ENCODE results near the gene LRRC4B. TPM values are rescaled to one million over a fixed set of nuclear protein-coding genes. Genes with fewer than 3 reads are reported as not detected.

Gene LRRC4B
- total RNA-seq, 1 experiment from 2014 or later, result 3.8 TPM

- H3K23ac ChIP-seq (ENCODE audit: insufficient read length, low read depth, low read length), result no peak overlapping the region
- H3K9me3 Mint-ChIP-seq, result peaks cover 8% of the 10 kb centered on the region in 2 experiments; a peak in 4 of 5 replicates
- no peaks in the 10 kb centered on the region for H3K27me3 ChIP-seq (ENCODE audit: insufficient read depth, low read length)
- H4K5ac ChIP-seq (ENCODE audit: insufficient read length, low read depth, low read length), result no peak overlapping the region
- no peak overlapping the region for H2BK5ac ChIP-seq (ENCODE audit: insufficient read length, low read length)
- no peak overlapping the region for H2BK120ac ChIP-seq (ENCODE audit: low read depth, low read length, poor library complexity, severe bottlenecking)
- H2BK15ac ChIP-seq (ENCODE audit: low read depth, low read length), result no peak overlapping the region
- no peak overlapping the region for H3K4me2 ChIP-seq (ENCODE audit: insufficient read depth, insufficient read length, low read length)
- TF ChIP-seq CTCF (conservative IDR thresholded peaks at IDR 0.05), result no peak
- no peak overlapping the region for H2BK20ac ChIP-seq (ENCODE audit: low read depth, low read length, poor library complexity, severe bottlenecking)
- no peak overlapping the region for H3K14ac ChIP-seq (ENCODE audit: insufficient read depth, low read length)
- no peak overlapping the region for H4K91ac ChIP-seq (ENCODE audit: insufficient read length, low read depth, low read length)
- no peak overlapping the region for H3K4ac ChIP-seq (ENCODE audit: low read depth, low read length)
- peaks cover 7 to 8% of the 10 kb centered on the region in 2 experiments for H3K4me1 Mint-ChIP-seq
- no peak overlapping the region for H3K9ac ChIP-seq (ENCODE audit: extremely low read depth, insufficient read length, low read length)
- WGBS (ENCODE audit: extremely low coverage, insufficient read length, low lambda C conversion rate), result no CpG with 5 or more reads among the region's 4 CpGs
- no peak overlapping the region for H3K4me3 Mint-ChIP-seq
- no peak overlapping the region for H2AK5ac ChIP-seq (ENCODE audit: insufficient read length, low read length)
- H4K8ac ChIP-seq (replicated peaks; ENCODE audit: insufficient read length, low read depth, low read length), result no peak overlapping the region
- H3K79me1 ChIP-seq (ENCODE audit: insufficient read depth, low read depth, low read length, poor library complexity, severe bottlenecking), result no peaks in the 10 kb centered on the region
- H3K9me3 ChIP-seq (ENCODE audit: control insufficient read depth, low read depth, low read length), result peaks cover 6% of the 10 kb centered on the region
- no peaks in the 10 kb centered on the region; the same call in 1 of the 2 replicates for H3K4me1 ChIP-seq (ENCODE audit: insufficient read depth, low read length)
- H3K27ac Mint-ChIP-seq, result no peak overlapping the region
- H3K79me2 ChIP-seq (ENCODE audit: insufficient read depth, low read length), result no peaks in the 10 kb centered on the region
- H3K27ac ChIP-seq (ENCODE audit: insufficient read length, low read depth, low read length), result no peak overlapping the region
- H2BK12ac ChIP-seq (ENCODE audit: insufficient read length, low read depth, low read length), result no peak overlapping the region
- peaks cover 42% of the 10 kb centered on the region for H3K27me3 Mint-ChIP-seq (ENCODE audit: low read depth)
- no peak overlapping the region for H3K18ac ChIP-seq (ENCODE audit: insufficient read length, low read depth, low read length)
- no peaks in the 10 kb centered on the region for H3K23me2 ChIP-seq (ENCODE audit: insufficient read length, low read depth, low read length, poor library complexity, severe bottlenecking)
- no peak overlapping the region for H3K56ac ChIP-seq (ENCODE audit: insufficient read length, low read depth, low read length)
- peaks cover 0 to 18% (median 15%) of the 10 kb centered on the region in 3 experiments; a peak in 4 of 7 replicates for H3K36me3 Mint-ChIP-seq (ENCODE audit: insufficient read depth in 1 of 3, low read depth in 3 of 3)
- no peak for DNase-seq
- H2AFZ ChIP-seq (ENCODE audit: low read length), result no peak overlapping the region
- no peak overlapping the region for H3T11ph ChIP-seq (ENCODE audit: low read length)
- H4K20me1 ChIP-seq (ENCODE audit: control insufficient read depth, insufficient read depth, insufficient read length), result no peaks in the 10 kb centered on the region
Observed at GRCh38 chr19:50532952-50533351, 35.3 kb downstream of the LRRC4B start.
